ENCODE results near the gene FAM227B. TPM values are rescaled to one million over a fixed set of nuclear protein-coding genes. Genes with fewer than 3 reads are reported as not detected.

FAM227B gene
- total RNA-seq, 1 experiment from 2014 or later, result 1.9 TPM

GRCh38 chr15:49464522-49464921 is 156.1 kb downstream of the FAM227B start:
- no peaks in the 10 kb centered on the region for H3K27me3 Mint-ChIP-seq (ENCODE audit: unreplicated experiment)
- no peaks in the 10 kb centered on the region for H3K4me1 Mint-ChIP-seq (ENCODE audit: low read depth, unreplicated experiment)
- TF ChIP-seq CTCF (IDR thresholded peaks at IDR 0.05; ENCODE audit: unreplicated experiment), result no peak
- H3K4me3 Mint-ChIP-seq (ENCODE audit: low read depth, unreplicated experiment), result no peak overlapping the region
- DNase-seq, result no peak
- no peak overlapping the region for H3K27ac Mint-ChIP-seq (ENCODE audit: unreplicated experiment)
- intact Hi-C loops (cut with micrococcal nuclease; ENCODE audit: unreplicated experiment), result loop anchor here (10.0 kb wide), 1 partner anchor 540 kb away; no protein-coding TSS in a partner anchor
- BruUV-seq (replicated peaks), result no TSS peak
- no peaks in the 10 kb centered on the region for H3K9me3 Mint-ChIP-seq (ENCODE audit: low read depth, unreplicated experiment)
- CTCF ChIA-PET, result no interaction called here
- H3K36me3 Mint-ChIP-seq (ENCODE audit: insufficient read depth, unreplicated experiment), result no peaks in the 10 kb centered on the region

GRCh38 chr15:49462232-49462844 is 158.3 kb downstream of the FAM227B start:
- no peak for TF ChIP-seq CTCF (IDR thresholded peaks at IDR 0.05; ENCODE audit: unreplicated experiment)
- no TSS peak for BruUV-seq (replicated peaks)
- Mint-ChIP-seq H3K4me3 (ENCODE audit: low read depth, unreplicated experiment) (no peak overlapping the region), H3K4me1 (ENCODE audit: low read depth, unreplicated experiment) (no peaks in the 10 kb centered on the region), H3K27me3 (ENCODE audit: unreplicated experiment) (no peaks in the 10 kb centered on the region), H3K9me3 (ENCODE audit: low read depth, unreplicated experiment) (no peaks in the 10 kb centered on the region), H3K36me3 (ENCODE audit: insufficient read depth, unreplicated experiment) (no peaks in the 10 kb centered on the region), H3K27ac (ENCODE audit: unreplicated experiment) (no peak overlapping the region)
- intact Hi-C loops (cut with micrococcal nuclease; ENCODE audit: unreplicated experiment), result loop anchor here (10.0 kb wide), 1 partner anchor 542 kb away; no protein-coding TSS in a partner anchor
- DNase-seq, result no peak
- CTCF ChIA-PET, result no interaction called here

- TF ChIP-seq CTCF (IDR thresholded peaks at IDR 0.05; ENCODE audit: unreplicated experiment), result no peak
- no peaks in the 10 kb centered on the region for H3K27me3 Mint-ChIP-seq (ENCODE audit: unreplicated experiment)
- BruUV-seq (replicated peaks), result no TSS peak
- H3K9me3 Mint-ChIP-seq (ENCODE audit: low read depth, unreplicated experiment), result no peaks in the 10 kb centered on the region
- H3K4me3 Mint-ChIP-seq (ENCODE audit: low read depth, unreplicated experiment), result no peak overlapping the region
- no peaks in the 10 kb centered on the region for H3K36me3 Mint-ChIP-seq (ENCODE audit: insufficient read depth, unreplicated experiment)
- no peak overlapping the region for H3K27ac Mint-ChIP-seq (ENCODE audit: unreplicated experiment)
- CTCF ChIA-PET, result no interaction called here
- intact Hi-C loops (cut with micrococcal nuclease; ENCODE audit: unreplicated experiment), result loop anchor here (10.0 kb wide), 1 partner anchor 544 kb away; no protein-coding TSS in a partner anchor
- H3K4me1 Mint-ChIP-seq (ENCODE audit: low read depth, unreplicated experiment), result no peaks in the 10 kb centered on the region
- DNase-seq, result no peak
These were observed 160.1 kb downstream of the FAM227B start for GRCh38 chr15:49460411-49460941.

- Mint-ChIP-seq H3K27ac (ENCODE audit: unreplicated experiment) (no peak overlapping the region), H3K4me1 (ENCODE audit: low read depth, unreplicated experiment) (no peaks in the 10 kb centered on the region), H3K27me3 (ENCODE audit: unreplicated experiment) (no peaks in the 10 kb centered on the region), H3K36me3 (ENCODE audit: insufficient read depth, unreplicated experiment) (no peaks in the 10 kb centered on the region), H3K4me3 (ENCODE audit: low read depth, unreplicated experiment) (no peak overlapping the region), H3K9me3 (ENCODE audit: low read depth, unreplicated experiment) (no peaks in the 10 kb centered on the region)
- no peak for TF ChIP-seq CTCF (IDR thresholded peaks at IDR 0.05; ENCODE audit: unreplicated experiment)
- no TSS peak for BruUV-seq (replicated peaks)
- CTCF ChIA-PET, result no interaction called here
- no peak for DNase-seq
- intact Hi-C loops (cut with micrococcal nuclease; ENCODE audit: unreplicated experiment), result no loop called here
These were observed 162.5 kb downstream of the FAM227B start for GRCh38 chr15:49458145-49458544.

Data from Calu3 (cell line).